Stimulated activated CD4-positive, alpha-beta T cell treated with anti-CD3 and anti-CD28 coated beads, Interleukin-1b, Interleukin-23, amount 100 ng/mL, for 24 hours (primary cell): ENCODE results near the gene TXLNA.
A peak's percentile ranks its signal among the peaks of the same experiment; 100 is the strongest.

ENCODE experiments used
- DNase-seq, 4 experiments: peaks; one replicate each; pipeline ENCODE4 v3.0.0-alpha.2; 2020; ENCODE audit warnings: low read depth in 4 of 4, low spot score in 1 of 4

Gene TXLNA

GRCh38 chr1:32182060-32182459 is 2.6 kb downstream of the TXLNA start:
- no peak for DNase-seq

GRCh38 chr1:32184650-32185049 is 5.2 kb downstream of the TXLNA start:
- DNase-seq, result no peak

- no peak for DNase-seq
Measured at GRCh38 chr1:32186077-32186476, 6.6 kb downstream of the TXLNA start.

- no peak for DNase-seq
Measured at GRCh38 chr1:32186491-32186890, 7.0 kb downstream of the TXLNA start.

- DNase-seq, result no peak
Measured at GRCh38 chr1:32187850-32188249, 8.4 kb downstream of the TXLNA start.

GRCh38 chr1:32192220-32192948 is 12.9 kb downstream of the TXLNA start:
- DNase-seq, result no peak

- DNase-seq, result no peak
Measured at GRCh38 chr1:32194984-32195383, 15.5 kb downstream of the TXLNA start.

GRCh38 chr1:32195531-32195930 is 16.1 kb downstream of the TXLNA start:
- no peak for DNase-seq

GRCh38 chr1:32195972-32196823 is 16.7 kb downstream of the TXLNA start:
- DNase-seq, result no peak

- DNase-seq, result no peak
Measured at GRCh38 chr1:32197074-32197473, 17.6 kb downstream of the TXLNA start.

GRCh38 chr1:32197837-32198236 is 18.4 kb downstream of the TXLNA start:
- no peak for DNase-seq

- DNase-seq, result no peak
Measured at GRCh38 chr1:32198237-32199042, 19.0 kb downstream of the TXLNA start.

GRCh38 chr1:32199043-32199716 is 19.7 kb downstream of the TXLNA start:
- DNase-seq, result no peak

GRCh38 chr1:32199717-32200072 is 20.2 kb downstream of the TXLNA start:
- DNase-seq, result no peak

GRCh38 chr1:32200226-32201010 is 20.9 kb downstream of the TXLNA start, which contains the start of gene CCDC28B:
CCDC28B (plus strand) TSS chr1:32200595; CDS start chr1:32201936, 1,341 bp downstream.
- peak in 3 of 4 experiments; percentile 26 to 35 (median 30) for DNase-seq

GRCh38 chr1:32201011-32201855 is 21.8 kb downstream of the TXLNA start:
- DNase-seq, result peak; percentile 33 to 75 (median 62)

- no peak for DNase-seq
Measured at GRCh38 chr1:32204943-32205361, 25.5 kb downstream of the TXLNA start.

GRCh38 chr1:32205401-32206370 is 26.2 kb downstream of the TXLNA start, which contains the start of gene IQCC:
IQCC (plus strand) TSS chr1:32205671; CDS start chr1:32205682, 11 bp downstream.
- DNase-seq, result peak; percentile 63 to 84 (median 74)
